Activated gamma-delta T cell treated with Interleukin-2 at 50 U/mL for 16 hours (primary cell): ENCODE results near the gene GPX5.
"Not testable (repeated sequence)": the region's sequence is repeated elsewhere in the genome, so short reads cannot be mapped to it uniquely, and the experiment has no call there.

Source experiments
- DNase-seq: peaks from one replicate; pipeline ENCODE4 v3.0.0-alpha.2; 2020

GPX5 gene

DNA sequence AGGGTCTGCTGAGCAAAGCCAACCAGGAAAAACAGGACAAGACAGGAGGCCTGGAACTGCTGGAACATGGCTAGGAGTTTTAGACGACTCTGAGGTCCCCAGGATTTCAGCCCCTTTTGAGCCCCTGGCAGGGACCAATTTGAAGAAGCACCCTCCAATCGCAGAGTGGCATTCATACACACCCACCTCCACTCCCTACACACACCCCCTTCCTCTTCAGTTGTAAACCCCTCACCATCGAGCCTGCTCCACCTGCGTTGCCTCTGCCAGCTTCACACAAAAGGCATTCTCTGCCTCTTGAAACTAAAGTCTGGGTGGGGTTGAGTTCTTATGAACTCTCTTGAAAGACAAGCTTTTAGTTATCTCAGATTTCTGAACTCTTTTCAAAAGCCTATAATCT lies 10.0 kb upstream of the GPX5 start, which contains the start of gene GPX6:
Gene GPX6 (minus strand): TSS at position 118 of the 400 bp plus-strand sequence. CDS start 50 bp downstream, at position 68.
- DNase-seq: no peak

DNA sequence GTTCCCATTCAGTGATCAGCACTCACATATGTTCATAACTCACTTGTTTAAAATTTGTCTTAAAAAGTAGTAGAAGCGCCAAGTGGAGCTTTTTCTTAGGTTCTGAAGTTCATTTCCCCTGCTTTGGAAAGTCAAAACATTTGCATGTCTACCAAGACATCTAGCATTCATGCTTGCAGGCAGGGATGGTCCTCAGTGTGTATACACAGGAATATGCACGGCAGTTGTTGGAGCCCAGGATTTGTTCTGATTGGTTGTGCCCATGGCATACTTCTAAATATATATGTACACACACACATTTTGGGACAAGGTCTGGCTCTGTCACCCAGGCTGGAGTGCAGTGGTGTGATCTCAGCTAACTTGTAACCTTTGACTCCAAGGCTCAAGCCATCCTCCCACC lies 7.7 kb upstream of the GPX5 start:
- no peak for DNase-seq

DNA sequence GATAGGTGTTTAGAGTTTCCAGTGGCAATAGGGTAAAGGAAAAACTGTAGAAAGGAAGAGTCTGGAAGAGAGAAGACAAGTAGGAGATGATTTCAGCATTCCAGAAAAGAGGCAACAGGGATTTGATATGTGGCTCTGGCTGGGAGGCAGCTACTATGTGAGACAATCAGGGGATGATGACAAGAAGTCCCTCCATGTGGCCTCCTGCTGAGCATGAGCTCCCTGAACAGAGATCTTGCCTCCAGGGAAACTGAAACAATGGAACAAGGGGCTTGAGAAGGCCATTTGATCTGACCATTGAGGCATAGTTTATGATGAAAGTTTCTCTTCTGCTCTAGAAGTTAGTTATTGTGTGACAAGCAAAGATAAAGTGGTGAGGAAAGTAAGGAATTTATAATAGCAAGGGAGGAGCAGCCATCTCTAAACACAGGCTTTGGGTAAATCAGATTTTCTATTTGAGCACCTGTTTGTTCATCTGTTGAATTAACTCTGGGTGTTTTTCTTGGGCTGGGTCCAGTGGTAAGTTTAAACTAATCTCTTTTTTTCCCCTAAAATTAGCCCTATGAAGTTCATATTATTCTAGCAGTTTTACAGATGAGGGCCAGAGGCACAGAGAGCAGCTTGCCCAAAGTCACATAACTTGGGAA lies 3.0 kb upstream of the GPX5 start:
- no peak for DNase-seq

GRCh38 chr6:28523241-28523622 lies 2.4 kb upstream of the GPX5 start:
- DNase-seq: no peak

DNA sequence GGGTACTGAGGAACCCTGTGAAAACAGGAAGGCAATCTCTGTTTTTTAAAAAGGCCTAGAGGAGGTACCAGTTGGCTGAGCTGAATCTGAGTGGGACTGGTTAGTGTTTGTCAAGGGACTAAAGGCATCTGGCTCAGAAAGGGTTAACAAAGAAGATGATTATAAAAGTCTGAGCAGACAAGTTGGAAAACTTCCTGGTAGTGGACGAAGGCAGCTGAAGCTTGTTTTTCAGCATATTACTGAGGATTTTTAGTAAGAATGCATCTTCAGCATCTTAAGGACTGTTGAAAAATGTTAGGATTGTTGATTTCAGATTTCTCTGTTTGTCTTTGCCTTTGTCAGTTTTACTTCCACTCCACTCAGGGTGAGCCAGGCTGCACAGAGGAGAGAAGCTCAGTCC lies 5.1 kb downstream of the GPX5 start:
- DNase-seq: no peak

DNA sequence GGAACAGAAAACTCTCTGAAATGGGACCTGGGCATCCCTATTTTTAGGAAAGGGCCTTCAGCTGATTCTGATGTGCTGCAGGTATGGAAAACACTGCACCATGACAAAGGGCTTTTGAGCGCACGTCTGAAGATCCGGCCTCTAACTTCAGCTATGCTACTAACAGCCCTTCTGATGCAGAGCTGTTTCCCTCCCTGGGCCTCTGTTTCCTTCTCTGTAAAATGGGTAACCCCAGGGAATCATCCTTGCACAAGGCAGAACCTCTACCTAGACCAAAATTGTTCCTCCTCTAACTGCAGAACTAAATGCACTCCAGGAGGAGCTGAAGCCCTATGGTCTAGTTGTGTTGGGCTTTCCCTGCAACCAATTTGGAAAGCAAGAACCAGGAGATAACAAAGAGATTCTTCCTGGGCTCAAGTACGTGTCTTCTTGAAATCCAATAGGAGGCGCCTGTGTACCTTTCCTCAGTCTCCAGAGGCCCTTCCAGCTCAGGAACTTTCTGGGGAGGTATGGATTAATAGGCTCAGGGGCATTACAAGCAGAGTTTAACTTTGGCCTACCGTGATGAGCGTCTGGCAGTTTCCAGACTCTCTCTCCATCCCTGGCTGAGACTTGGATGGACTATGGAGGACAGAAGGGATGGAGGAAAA lies 5.9 kb downstream of the GPX5 start:
- DNase-seq: no peak

DNA sequence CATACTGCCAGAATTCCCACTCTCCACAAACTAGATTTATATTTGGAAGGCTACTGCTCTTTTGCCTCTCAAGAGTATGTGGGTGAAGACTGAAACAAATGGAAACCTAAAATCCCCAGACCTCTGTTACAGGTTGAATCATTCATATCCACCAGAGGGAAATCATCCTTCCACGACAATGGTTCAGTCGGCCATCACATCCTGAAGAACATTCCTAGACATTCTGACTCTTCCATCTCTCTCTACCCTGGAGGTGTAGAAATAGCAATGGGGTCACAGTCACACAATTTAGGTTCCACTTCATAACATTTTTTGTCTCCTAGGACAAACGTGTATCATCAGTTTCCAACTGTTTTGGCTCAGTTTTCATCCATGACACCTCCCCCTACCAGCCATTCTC lies 8.6 kb downstream of the GPX5 start:
- no peak for DNase-seq

GRCh38 chr6:28534875-28535274 lies 9.2 kb downstream of the GPX5 start:
- no peak for DNase-seq

GRCh38 chr6:28537065-28537464 lies 11.4 kb downstream of the GPX5 start:
- no peak for DNase-seq

DNA sequence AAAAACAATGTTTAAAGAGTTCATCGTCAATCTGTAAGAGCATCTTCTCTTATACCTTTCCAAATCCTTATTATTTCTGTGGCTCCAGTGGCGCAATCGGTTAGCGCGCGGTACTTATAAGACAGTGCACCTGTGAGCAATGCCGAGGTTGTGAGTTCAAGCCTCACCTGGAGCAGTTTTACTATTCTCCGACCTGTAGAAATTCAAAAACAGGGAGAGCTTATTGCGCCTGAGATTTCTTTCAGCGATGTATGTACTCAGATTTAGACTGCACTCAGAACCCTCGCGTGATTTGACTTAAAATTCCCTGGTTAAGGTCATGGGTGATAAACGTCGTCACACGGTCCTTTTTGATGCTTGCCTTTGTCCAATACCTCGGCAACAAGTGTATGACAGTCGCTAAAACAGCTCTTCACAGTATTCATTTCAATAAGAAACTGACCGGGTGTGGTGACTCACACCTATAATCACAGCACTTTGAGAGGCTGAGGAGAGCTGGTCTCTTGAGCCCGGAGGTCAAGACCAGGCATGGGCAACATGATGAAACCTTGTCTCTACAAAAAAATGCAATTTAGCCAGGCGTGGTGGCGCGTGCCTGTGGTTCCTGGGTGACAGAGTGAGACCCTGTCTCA lies 11.9 kb downstream of the GPX5 start:
- DNase-seq: no peak

- DNase-seq: no peak
These were observed 16.3 kb downstream of the GPX5 start for GRCh38 chr6:28541996-28542395.

DNA sequence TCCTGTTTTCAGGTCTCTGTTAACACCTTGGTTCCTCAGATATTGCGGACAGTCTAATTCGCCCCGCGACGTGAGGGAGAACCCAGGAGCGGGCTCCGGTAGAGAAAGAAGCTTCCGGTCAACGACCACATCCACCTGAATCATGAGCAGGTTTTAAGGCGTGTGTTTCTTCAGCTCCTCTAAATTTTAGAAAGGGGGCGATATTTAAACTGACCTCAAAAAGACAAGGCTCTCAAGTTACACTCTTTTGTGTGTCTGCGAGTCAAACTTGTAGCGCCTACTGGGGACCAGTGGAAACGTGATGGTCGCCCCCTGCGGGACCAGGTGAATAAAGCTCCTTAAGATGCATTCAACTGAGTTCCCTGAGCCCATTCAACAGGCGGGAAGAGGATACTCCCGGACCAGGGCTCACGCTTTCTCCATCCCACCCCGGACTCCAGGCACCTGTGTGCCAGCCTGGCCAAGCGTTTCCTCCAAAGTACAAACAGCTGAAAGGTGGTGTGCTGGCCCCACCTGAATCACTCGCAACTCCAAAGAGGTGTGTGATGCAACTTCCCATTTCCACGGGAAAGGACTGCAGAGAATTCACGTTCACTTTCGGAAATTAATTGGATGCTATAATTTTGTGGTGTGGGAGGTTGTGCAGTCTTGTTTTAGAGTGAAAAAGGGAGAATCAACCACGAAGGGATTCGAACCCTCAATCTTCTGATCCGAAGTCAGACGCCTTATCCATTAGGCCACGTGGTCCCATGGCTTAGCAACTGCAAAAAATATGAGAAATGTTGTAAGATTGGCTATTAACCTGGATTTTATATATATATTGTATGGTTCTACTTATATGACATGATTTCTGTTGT lies 17.0 kb downstream of the GPX5 start:
- DNase-seq: peak; percentile 8

DNA sequence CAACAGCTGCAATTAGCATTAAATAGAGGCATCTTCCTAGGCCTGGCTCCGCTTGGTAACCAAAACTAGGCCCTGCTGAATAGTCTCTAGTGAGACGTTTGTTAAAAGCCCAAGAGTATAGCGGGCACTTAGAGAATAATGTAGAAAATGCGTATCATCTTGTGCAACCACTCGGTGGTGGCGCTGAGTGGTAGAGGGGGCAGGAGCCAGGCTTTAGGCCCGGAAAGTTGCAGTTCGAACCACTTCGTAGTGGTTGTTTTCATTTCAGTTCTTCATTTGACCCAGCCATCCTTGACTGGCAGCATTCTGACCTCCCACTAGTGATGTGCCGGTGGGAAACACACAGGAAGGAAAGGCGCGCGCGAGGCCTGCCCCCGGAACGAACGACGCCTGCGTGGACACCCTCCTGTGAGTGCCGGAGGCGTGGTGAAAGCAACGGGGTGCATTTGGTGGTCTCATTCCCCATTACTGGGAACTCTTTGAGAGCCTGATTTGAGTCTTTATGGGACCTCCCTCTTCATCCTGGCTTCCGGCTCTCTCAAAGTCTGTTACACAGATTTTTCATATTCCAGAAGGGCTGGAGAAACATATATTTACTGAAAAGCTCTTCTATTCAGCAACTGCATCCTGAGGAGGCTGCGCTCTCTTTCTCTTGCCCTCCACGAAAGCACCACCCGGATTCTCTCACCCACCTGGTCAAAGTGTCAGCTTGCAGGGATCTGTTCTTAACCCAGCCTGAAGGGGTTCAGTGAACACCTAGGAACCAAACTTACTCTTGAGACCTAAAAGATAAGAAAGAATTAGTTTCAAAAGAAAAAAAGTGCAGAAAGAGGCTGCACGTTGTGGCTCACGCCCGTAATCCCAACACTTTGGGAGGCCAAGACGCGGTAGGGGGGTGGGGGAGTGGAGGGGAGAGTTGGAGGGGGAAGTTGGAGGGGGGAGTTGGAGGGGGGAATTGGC lies 18.2 kb downstream of the GPX5 start:
- DNase-seq: no peak

- no peak for DNase-seq
These were observed 20.3 kb downstream of the GPX5 start for GRCh38 chr6:28545955-28546354.

GRCh38 chr6:28547003-28547402 lies 21.3 kb downstream of the GPX5 start:
- not testable (repeated sequence) for DNase-seq

DNA sequence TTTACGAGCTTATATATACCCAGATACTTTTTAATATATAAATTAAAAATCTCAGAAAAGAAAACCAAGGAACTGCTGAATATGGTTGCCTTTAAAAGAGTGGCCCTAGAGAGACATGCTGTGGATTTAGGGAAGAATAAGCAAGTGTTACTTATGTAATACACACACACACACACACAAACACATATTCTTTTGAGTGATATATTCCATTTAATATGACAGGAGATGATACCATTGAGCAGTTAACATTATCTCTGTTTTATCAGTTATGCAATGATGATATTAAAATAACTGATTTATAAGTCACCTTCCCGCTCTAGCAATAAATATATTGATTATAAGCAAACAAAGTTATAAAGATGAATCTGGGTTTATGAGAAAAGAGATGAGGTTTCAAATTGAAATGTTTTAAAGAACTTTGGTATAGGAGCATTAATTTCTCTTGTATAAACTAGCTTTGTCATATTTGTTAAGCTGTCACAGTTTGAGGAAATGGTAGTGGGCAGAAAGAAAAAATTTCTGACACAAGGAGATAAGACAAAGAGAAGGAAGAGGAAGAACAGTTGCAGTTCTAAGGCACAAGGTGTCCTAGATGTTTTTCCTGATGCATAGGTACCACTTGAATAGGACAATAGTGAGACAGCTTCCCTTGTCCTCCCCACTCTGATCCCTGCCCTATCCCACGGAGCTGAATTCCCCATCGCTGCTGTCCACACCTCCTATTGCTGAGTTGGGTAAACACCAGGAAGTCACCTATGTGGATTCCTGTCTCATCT lies 26.4 kb downstream of the GPX5 start:
- no peak for DNase-seq

- no peak for DNase-seq
These were observed 27.8 kb downstream of the GPX5 start for GRCh38 chr6:28553384-28553985.

- no peak for DNase-seq
These were observed 28.6 kb downstream of the GPX5 start for GRCh38 chr6:28553986-28554881.

DNA sequence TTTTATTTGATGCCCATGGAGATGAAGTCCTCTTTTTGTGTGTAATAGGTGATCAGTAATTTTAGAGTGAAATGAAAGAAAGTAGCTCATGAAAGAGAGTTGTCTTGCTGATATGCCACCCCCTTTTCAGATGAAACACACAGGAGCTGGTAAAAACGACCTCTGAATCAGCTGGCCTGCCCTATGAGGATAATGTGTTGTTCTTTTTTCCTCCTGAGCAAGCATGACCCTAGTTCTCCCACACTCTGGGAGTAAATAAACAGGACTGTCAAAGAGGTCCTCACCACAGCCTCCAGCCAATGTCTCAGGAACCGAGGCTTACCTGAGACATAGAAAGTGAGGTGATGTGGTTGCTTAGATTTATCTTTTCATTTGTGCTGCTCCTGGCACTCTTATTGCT lies 29.5 kb downstream of the GPX5 start:
- DNase-seq: no peak

DNA sequence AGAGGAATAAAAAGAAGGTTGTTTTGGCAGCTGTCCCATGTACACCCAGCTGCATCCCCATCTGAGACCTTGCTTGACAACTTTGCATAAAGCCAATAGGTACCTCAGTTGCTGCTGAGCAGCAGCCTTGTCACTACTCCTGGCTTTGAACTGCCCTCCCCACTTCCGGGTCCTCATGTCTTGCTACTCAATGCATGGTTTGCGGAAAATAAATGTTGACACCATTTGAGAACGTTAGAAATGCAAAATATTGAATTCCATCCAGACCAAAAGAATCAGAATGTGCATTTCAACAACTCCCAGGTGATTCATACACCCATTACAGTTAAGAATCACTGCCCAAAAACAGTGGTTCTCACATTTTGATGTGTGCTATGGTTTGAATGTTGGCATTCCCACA lies 32.9 kb downstream of the GPX5 start:
- no peak for DNase-seq
